Measurements from ENCODE around the gene A3GALT2. TPM values are rescaled to one million over a fixed set of nuclear protein-coding genes. Genes with fewer than 3 reads are reported as not detected.

A3GALT2 gene
- total RNA-seq, 1 experiment from 2014 or later, result not detected

- POLR2A ChIA-PET, result interaction anchor here (0.6 kb wide), 1 partner anchor 42 kb away, joined by 3 read pairs; no protein-coding TSS in a partner anchor
- intact Hi-C loops (cut with micrococcal nuclease; ENCODE audit: unreplicated experiment), result no loop called here
- TF ChIP-seq POLR2AphosphoS5 (IDR thresholded peaks at IDR 0.05; ENCODE audit: low read depth, low read length) (0 out of 2 replicates have a peak, but pooled peaks have one; percentile 23), CTCF (IDR thresholded peaks at IDR 0.05) (no peak)
- BruUV-seq (replicated peaks), result no TSS peak
- no peak overlapping the region for H3K4me3 ChIP-seq (ENCODE audit: low read depth in 2 of 2, low read length in 2 of 2)
- H3K4me1 ChIP-seq (ENCODE audit: control insufficient read depth, insufficient read depth, low read length), result peaks cover 5% of the 10 kb centered on the region; the same call in 1 of the 2 replicates
- no peak overlapping the region for H3K27ac ChIP-seq (ENCODE audit: low read length)
- H3K9me3 ChIP-seq (ENCODE audit: control insufficient read depth, insufficient read depth, low read depth, low read length), result no peaks in the 10 kb centered on the region
- no peaks in the 10 kb centered on the region for H3K27me3 ChIP-seq (ENCODE audit: control insufficient read depth, insufficient read depth, low read length)
- peaks cover 18% of the 10 kb centered on the region for H3K36me3 ChIP-seq (ENCODE audit: control insufficient read depth, insufficient read depth, low read length)
- in situ Hi-C loops (cut with HindIII; ENCODE audit: low pct_unique_long_range_greater_than_20kb, low sequenced_read_pairs), result no loop called here
- DNase-seq (ENCODE audit: low read depth, low spot score) (no peak), ATAC-seq (no peak)
- CTCF ChIA-PET, result no interaction called here
These were observed 1.2 kb upstream of the A3GALT2 start for GRCh38 chr1:33322109-33322508.

DNA sequence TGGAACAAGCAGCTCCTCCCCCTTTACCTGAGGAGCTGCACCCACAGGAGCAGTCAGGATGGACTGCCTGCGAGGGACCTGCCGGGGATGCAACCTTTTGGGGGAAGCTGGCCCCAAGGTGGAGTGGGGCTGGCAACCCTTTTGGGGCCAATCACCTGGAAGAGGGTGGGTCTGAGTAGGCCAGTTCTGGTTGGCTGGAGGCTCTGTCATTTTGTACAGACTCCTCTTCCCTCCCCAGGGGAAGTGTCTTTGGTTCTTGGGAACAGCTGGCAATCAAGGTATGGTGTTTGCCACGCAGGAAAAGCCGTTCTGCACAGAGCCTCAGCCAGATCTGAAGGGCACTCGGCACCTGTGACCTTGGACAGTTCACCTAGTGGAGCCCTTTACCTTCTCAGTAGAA lies 280 bp upstream of the A3GALT2 start:
- H3K4me1 ChIP-seq (ENCODE audit: control insufficient read depth, insufficient read depth, low read length), result peaks cover 5% of the 10 kb centered on the region; the same call in 1 of the 2 replicates
- BruUV-seq (replicated peaks), result no TSS peak
- ChIA-PET CTCF (interaction anchor here (1.3 kb wide), 1 partner anchor 26 kb away, joined by 3 read pairs; no protein-coding TSS in a partner anchor), POLR2A (no interaction called here)
- H3K9me3 ChIP-seq (ENCODE audit: control insufficient read depth, insufficient read depth, low read depth, low read length), result no peaks in the 10 kb centered on the region
- no peak overlapping the region for H3K27ac ChIP-seq (ENCODE audit: low read length)
- H3K36me3 ChIP-seq (ENCODE audit: control insufficient read depth, insufficient read depth, low read length), result peaks cover 13% of the 10 kb centered on the region
- no peaks in the 10 kb centered on the region for H3K27me3 ChIP-seq (ENCODE audit: control insufficient read depth, insufficient read depth, low read length)
- intact Hi-C loops (cut with micrococcal nuclease; ENCODE audit: unreplicated experiment), result no loop called here
- ATAC-seq (peak; percentile 26), DNase-seq (ENCODE audit: low read depth, low spot score) (no peak)
- no peak for TF ChIP-seq REST (IDR thresholded peaks at IDR 0.05; ENCODE audit: insufficient read depth in 1 of 2, low read depth in 2 of 2, low read length in 1 of 2)
- TF ChIP-seq POLR2AphosphoS5 (IDR thresholded peaks at IDR 0.05; ENCODE audit: low read depth, low read length), result no peak
- no peak for TF ChIP-seq SIN3A (IDR thresholded peaks at IDR 0.05; ENCODE audit: borderline replicate concordance, insufficient read depth, low read depth, low read length)
- TF ChIP-seq TCF7L2 (IDR thresholded peaks at IDR 0.05; ENCODE audit: low read depth, low read length), result no peak
- TF ChIP-seq CTCF (IDR thresholded peaks at IDR 0.05), result no peak
- H3K4me3 ChIP-seq (ENCODE audit: low read depth in 2 of 2, low read length in 2 of 2), result no peak overlapping the region
- in situ Hi-C loops (cut with HindIII; ENCODE audit: low pct_unique_long_range_greater_than_20kb, low sequenced_read_pairs), result no loop called here
